Measurements from ENCODE around the gene MRPS34.
"Not testable (repeated sequence)": the region's sequence is repeated elsewhere in the genome, so short reads cannot be mapped to it uniquely, and the experiment has no call there.

Gene MRPS34

DNA sequence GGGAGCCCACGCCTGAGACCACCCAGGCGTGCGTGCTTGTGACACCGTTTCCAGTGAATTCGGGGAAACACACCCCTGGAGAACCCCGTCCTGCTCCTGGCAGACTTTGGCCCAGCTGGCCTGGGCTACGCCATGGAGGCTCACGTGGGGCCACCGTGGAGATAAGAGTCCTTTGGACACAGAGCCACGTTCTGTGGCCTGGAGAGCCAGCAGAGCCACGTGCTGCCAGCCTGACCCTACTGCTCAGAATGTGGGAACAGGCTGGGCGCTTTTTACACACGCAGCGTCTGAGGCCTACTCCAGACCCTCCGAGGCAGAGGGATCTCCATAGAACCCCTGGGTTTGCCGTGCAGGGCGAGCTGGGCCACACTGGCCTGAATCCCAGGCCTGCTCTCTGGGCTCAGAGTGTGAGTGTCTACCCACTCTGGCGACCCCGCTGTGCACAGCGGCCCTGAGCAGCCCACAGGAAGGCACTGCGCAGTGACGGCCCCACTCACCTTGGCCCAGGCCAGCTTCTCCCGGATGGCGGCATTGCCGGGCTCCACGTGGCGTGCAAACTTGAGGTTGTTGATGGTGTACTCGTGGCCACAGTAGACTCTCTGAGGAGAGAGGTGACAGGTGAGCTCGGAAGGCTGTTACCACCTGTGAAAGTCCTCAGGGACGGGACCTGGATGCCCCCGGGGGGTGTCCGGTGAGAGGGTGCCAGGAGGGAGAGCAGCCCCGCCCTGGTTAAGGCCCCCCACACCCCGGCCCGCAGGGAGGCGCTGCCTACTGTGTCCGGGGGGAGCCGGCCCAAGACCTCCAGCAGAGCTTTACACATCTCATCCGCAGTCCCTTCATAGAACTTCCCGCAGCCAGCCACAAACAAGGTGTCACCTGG lies 43.7 kb upstream of the MRPS34 start:
- no peaks in the 10 kb centered on the region for H3K9me3 ChIP-seq (ENCODE audit: control insufficient read depth, low read length)
- H3K4me3 ChIP-seq (ENCODE audit: extremely low read depth, insufficient read depth, low read length, poor library complexity, severe bottlenecking): no peak overlapping the region
- H3K36me3 ChIP-seq (ENCODE audit: control insufficient read depth, insufficient read depth, low read length): peaks cover 34% of the 10 kb centered on the region
- no peak overlapping the region for H3K27ac ChIP-seq (ENCODE audit: low read depth, low read length, severe bottlenecking)
- no peaks in the 10 kb centered on the region for H3K4me1 ChIP-seq (ENCODE audit: control insufficient read depth, insufficient read depth, low read length, poor library complexity, severe bottlenecking)
- 96% methylated on average over 30 to 39 of the region's 40 CpGs for WGBS, 2 experiments (ENCODE audit: insufficient coverage in 2 of 2)

DNA sequence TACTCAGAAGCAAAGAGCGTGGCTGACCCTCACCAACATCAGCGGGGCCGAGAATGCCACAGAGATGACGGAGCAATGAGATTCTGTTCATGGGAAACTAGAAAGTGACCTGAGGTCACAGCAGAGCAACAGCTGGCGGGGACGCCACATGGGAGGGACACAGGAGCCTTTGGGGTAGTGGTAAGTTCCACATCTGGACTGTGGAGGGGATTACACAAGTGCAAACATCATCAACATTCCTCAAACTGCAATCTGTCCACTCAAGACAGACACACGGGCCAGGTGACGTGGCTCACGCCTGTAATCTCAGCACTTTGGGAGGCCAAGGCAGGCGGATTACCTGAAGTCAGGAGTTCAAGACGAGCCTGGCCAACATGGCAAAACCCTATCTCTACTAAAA lies 42.5 kb upstream of the MRPS34 start:
- H3K36me3 ChIP-seq (ENCODE audit: control insufficient read depth, insufficient read depth, low read length): peaks cover 34% of the 10 kb centered on the region
- H3K4me1 ChIP-seq (ENCODE audit: control insufficient read depth, insufficient read depth, low read length, poor library complexity, severe bottlenecking): no peaks in the 10 kb centered on the region
- no peak overlapping the region for H3K4me3 ChIP-seq (ENCODE audit: extremely low read depth, insufficient read depth, low read length, poor library complexity, severe bottlenecking)
- WGBS, 2 experiments (ENCODE audit: insufficient coverage in 2 of 2): 92 to 94% methylated on average over 6 to 11 of the region's 11 CpGs
- H3K9me3 ChIP-seq (ENCODE audit: control insufficient read depth, low read length): no peaks in the 10 kb centered on the region
- no peak overlapping the region for H3K27ac ChIP-seq (ENCODE audit: low read depth, low read length, severe bottlenecking)

DNA sequence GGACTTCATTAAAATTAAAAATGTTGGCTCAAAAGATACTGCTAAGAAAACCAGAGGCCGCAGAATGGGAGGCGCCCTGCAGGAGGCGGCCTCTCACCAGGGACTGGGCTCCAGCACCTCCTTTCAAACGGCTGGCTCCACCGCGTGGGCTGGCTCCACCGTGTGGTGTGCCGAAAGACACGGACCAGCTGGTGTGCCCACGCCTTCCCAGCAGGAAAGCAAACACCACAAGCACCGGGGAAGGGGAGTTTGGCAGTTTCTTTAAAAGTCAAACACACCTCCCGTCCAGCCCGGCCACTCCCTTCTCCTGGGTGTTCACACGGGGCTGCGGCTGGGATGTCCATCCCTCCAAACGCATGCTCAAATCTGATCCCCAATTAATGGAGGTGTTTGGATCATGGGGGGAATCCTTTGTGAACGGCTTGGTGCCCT lies 39.8 kb upstream of the MRPS34 start:
- Histone ChIP-seq H3K4me1 (ENCODE audit: control insufficient read depth, insufficient read depth, low read length, poor library complexity, severe bottlenecking) (no peaks in the 10 kb centered on the region), H3K4me3 (ENCODE audit: extremely low read depth, insufficient read depth, low read length, poor library complexity, severe bottlenecking) (no peak overlapping the region), H3K27ac (ENCODE audit: low read depth, low read length, severe bottlenecking) (no peak overlapping the region), H3K36me3 (ENCODE audit: control insufficient read depth, insufficient read depth, low read length) (peaks cover 38% of the 10 kb centered on the region), H3K9me3 (ENCODE audit: control insufficient read depth, low read length) (no peaks in the 10 kb centered on the region)
- 47 to 54% methylated on average over 11 to 13 of the region's 17 CpGs for WGBS, 2 experiments (ENCODE audit: insufficient coverage in 2 of 2)

DNA sequence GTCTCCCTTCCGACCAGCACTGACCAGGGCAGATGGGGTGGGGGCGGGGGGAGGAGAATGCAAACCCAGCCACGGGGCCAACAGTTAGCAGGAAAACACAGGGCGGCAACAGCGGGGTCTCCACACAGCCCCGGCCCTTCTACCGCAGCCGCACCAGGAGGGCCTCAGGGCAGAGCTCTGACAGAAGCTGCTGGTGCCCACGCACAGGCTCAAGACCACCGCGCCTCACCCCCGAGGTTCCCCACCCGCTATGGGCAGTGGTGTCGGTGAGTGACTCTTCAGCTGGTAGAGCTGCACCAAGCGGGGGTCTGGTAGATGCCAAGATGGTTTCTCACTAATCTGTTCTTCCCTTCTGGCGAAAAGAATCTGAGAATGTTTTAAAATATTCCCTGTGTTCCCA lies 37.6 kb upstream of the MRPS34 start:
- no peak overlapping the region for H3K4me3 ChIP-seq (ENCODE audit: extremely low read depth, insufficient read depth, low read length, poor library complexity, severe bottlenecking)
- H3K36me3 ChIP-seq (ENCODE audit: control insufficient read depth, insufficient read depth, low read length): peaks cover 38% of the 10 kb centered on the region
- no peaks in the 10 kb centered on the region for H3K4me1 ChIP-seq (ENCODE audit: control insufficient read depth, insufficient read depth, low read length, poor library complexity, severe bottlenecking)
- no peaks in the 10 kb centered on the region for H3K9me3 ChIP-seq (ENCODE audit: control insufficient read depth, low read length)
- H3K27ac ChIP-seq (ENCODE audit: low read depth, low read length, severe bottlenecking): no peak overlapping the region
- 92 to 95% methylated on average over 11 to 13 of the region's 16 CpGs for WGBS, 2 experiments (ENCODE audit: insufficient coverage in 2 of 2)

DNA sequence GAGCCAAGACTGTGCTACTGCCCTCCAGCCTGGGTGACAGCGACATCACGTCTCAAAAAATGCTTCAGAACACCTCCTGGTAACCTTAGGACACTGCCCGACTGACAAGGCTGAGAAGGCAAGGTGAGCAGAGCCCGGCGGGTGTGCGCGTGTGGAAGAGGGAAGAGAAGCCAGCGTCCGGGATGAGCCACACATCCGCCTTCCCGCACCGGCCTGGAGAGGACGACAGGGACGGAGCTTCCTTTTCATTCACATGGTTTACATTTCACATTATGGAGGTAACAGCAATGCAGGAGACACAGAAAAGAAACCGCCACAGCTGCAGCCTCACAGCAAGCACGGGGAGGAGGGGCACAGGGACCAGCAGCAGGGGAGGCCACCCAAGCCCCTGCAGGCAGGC lies 37.2 kb upstream of the MRPS34 start:
- Histone ChIP-seq H3K36me3 (ENCODE audit: control insufficient read depth, insufficient read depth, low read length) (peaks cover 43% of the 10 kb centered on the region), H3K4me3 (ENCODE audit: extremely low read depth, insufficient read depth, low read length, poor library complexity, severe bottlenecking) (no peak overlapping the region), H3K27ac (ENCODE audit: low read depth, low read length, severe bottlenecking) (no peak overlapping the region), H3K4me1 (ENCODE audit: control insufficient read depth, insufficient read depth, low read length, poor library complexity, severe bottlenecking) (no peaks in the 10 kb centered on the region), H3K9me3 (ENCODE audit: control insufficient read depth, low read length) (no peaks in the 10 kb centered on the region)
- 95 to 98% methylated on average over 9 to 10 of the region's 16 CpGs for WGBS, 2 experiments (ENCODE audit: insufficient coverage in 2 of 2)

DNA sequence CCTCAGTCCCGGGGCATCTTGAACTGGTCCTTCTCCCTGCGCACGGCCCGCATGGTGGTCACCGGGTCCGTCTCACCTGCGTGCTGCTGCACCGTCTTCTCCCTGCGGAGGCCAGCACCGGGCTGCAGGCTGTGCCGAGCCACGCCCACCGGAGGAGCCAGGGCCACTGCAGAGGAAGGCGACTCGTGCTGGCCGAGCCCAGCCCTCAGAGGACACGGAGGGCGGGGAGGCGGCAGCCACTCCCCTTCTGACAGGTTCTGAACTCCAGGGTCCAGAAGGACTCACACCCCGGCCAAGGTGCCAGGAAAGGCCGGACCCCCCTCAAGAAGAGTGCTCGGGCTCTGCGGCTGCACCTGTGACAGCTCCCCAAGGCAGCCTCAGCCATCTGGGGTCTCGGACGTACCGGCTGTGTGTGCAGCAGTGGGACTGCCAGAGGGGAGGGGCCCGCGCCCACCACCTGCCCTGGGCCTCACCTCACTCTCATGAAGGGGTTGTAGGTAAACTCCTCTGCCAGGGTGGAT lies 36.4 kb upstream of the MRPS34 start:
- 65 to 73% methylated on average over 16 to 27 of the region's 28 CpGs for WGBS, 2 experiments (ENCODE audit: insufficient coverage in 2 of 2)
- no peak overlapping the region for H3K27ac ChIP-seq (ENCODE audit: low read depth, low read length, severe bottlenecking)
- no peaks in the 10 kb centered on the region for H3K9me3 ChIP-seq (ENCODE audit: control insufficient read depth, low read length)
- no peaks in the 10 kb centered on the region for H3K4me1 ChIP-seq (ENCODE audit: control insufficient read depth, insufficient read depth, low read length, poor library complexity, severe bottlenecking)
- no peak overlapping the region for H3K4me3 ChIP-seq (ENCODE audit: extremely low read depth, insufficient read depth, low read length, poor library complexity, severe bottlenecking)
- peaks cover 48% of the 10 kb centered on the region for H3K36me3 ChIP-seq (ENCODE audit: control insufficient read depth, insufficient read depth, low read length)

DNA sequence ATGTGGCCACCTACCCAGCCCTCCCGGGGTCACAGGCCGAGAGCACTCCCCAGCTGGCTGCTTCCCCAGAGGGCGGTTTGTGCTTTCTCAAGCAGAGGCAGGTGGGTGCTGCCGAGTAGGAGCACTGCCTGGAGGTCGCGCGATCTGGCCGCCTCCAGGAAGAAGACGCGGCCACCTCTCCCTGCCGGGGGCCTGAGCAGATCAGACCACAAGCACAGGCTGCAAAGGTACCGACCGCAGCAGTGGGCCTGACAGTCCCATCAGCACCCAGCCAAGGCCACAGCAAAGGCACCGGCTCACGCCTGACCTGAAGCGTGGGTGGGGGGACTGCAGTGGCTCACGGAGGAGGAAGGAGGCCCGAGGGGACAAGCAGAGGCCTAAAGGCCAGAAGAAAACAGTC lies 35.8 kb upstream of the MRPS34 start:
- Histone ChIP-seq H3K4me3 (ENCODE audit: extremely low read depth, insufficient read depth, low read length, poor library complexity, severe bottlenecking) (no peak overlapping the region), H3K4me1 (ENCODE audit: control insufficient read depth, insufficient read depth, low read length, poor library complexity, severe bottlenecking) (no peaks in the 10 kb centered on the region), H3K9me3 (ENCODE audit: control insufficient read depth, low read length) (no peaks in the 10 kb centered on the region), H3K36me3 (ENCODE audit: control insufficient read depth, insufficient read depth, low read length) (peaks cover 44% of the 10 kb centered on the region), H3K27ac (ENCODE audit: low read depth, low read length, severe bottlenecking) (no peak overlapping the region)
- 79% methylated on average over 14 to 17 of the region's 18 CpGs for WGBS, 2 experiments (ENCODE audit: insufficient coverage in 2 of 2)

DNA sequence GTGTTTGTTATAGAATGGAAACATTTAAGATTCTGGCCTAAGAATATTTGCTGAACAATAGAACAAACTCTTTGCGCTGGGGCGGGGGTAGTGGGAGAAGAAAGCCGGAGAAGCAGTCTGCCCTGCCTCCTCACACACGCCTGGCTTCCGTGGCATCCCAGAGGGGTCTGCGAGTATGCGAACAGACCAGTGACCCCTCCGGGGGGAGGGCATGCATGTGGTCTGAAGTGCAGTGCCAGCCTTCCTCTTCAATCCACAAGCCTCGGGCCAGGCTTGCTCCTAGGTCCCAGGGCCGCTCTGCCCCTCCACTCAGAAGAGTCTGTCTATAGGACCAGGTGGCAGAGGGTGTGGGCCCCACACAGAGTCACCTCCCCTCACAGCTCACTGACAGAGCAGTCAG lies 34.7 kb upstream of the MRPS34 start:
- Histone ChIP-seq H3K27ac (ENCODE audit: low read depth, low read length, severe bottlenecking) (no peak overlapping the region), H3K36me3 (ENCODE audit: control insufficient read depth, insufficient read depth, low read length) (peaks cover 42% of the 10 kb centered on the region), H3K4me3 (ENCODE audit: extremely low read depth, insufficient read depth, low read length, poor library complexity, severe bottlenecking) (no peak overlapping the region), H3K9me3 (ENCODE audit: control insufficient read depth, low read length) (no peaks in the 10 kb centered on the region), H3K4me1 (ENCODE audit: control insufficient read depth, insufficient read depth, low read length, poor library complexity, severe bottlenecking) (no peaks in the 10 kb centered on the region)
- WGBS, 2 experiments (ENCODE audit: insufficient coverage in 2 of 2): 81 to 83% methylated on average over 6 to 10 of the region's 10 CpGs

DNA sequence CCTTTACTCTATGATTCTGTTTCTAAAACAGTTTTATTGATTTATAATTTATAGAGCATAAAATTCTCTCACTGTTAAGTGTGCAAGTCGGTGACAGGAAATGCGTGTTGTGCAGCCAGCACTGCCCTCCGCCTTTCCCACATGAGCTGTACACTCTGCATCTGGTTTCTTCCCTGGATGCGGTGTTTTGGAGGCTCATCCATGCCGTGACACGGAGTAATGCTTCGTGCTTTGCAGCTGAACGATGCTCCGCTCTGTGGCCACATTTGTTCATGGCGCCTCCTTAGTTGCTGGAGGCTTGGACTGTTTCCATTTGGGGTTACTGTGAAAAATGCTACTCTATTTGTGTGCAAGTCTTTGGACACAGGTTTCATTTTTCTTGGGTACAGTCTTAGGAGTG lies 27.8 kb upstream of the MRPS34 start:
- no peak overlapping the region for H3K4me3 ChIP-seq (ENCODE audit: extremely low read depth, insufficient read depth, low read length, poor library complexity, severe bottlenecking)
- H3K27ac ChIP-seq (ENCODE audit: low read depth, low read length, severe bottlenecking): no peak overlapping the region
- peaks cover 4% of the 10 kb centered on the region for H3K9me3 ChIP-seq (ENCODE audit: control insufficient read depth, low read length)
- peaks cover 14% of the 10 kb centered on the region for H3K36me3 ChIP-seq (ENCODE audit: control insufficient read depth, insufficient read depth, low read length)
- WGBS, 2 experiments (ENCODE audit: insufficient coverage in 2 of 2): 82% methylated on average over 10 of the region's 10 CpGs
- H3K4me1 ChIP-seq (ENCODE audit: control insufficient read depth, insufficient read depth, low read length, poor library complexity, severe bottlenecking): no peaks in the 10 kb centered on the region

DNA sequence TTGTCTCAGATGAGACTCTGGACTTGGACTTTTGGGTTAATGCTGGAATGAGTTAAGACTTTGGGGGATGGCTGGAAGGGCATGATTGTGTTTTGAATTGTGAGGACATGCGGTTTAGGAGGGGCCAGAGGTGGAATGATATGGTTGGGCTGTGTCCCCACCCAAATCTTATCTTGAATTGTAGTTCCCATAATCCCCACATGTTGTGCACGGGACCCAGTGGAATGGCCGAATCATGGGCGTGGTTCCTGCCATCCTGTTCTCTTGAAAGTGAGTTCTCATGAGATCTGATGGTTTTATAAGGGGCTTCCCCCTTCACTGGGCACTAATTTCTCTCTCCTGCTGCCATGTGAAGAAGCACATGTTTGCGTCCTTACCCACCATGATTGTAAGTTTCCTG lies 26.3 kb upstream of the MRPS34 start:
- not testable (repeated sequence) for H3K36me3 ChIP-seq (ENCODE audit: control insufficient read depth, insufficient read depth, low read length); H3K9me3 ChIP-seq (ENCODE audit: control insufficient read depth, low read length); H3K4me1 ChIP-seq (ENCODE audit: control insufficient read depth, insufficient read depth, low read length, poor library complexity, severe bottlenecking); H3K4me3 ChIP-seq (ENCODE audit: extremely low read depth, insufficient read depth, low read length, poor library complexity, severe bottlenecking); H3K27ac ChIP-seq (ENCODE audit: low read depth, low read length, severe bottlenecking)
- WGBS, 2 experiments (ENCODE audit: insufficient coverage in 2 of 2): 88% methylated on average over 1 of the region's 5 CpGs; no CpG with 5 or more reads in 1 of the 2 experiments

All from mesodermal cell (in vitro differentiated cells).